ENCODE data around the gene SUPT6H. TPM values are rescaled to one million over a fixed set of nuclear protein-coding genes. Genes with fewer than 3 reads are reported as not detected.

Gene SUPT6H
- total and polyA plus RNA-seq, 9 of the 15 experiments (the other 6 are each of a cell fraction or from before 2014, with no cell fraction given), result 1.7 to 77.7 (median 49.2) TPM

- TF ChIP-seq STAT6 (CRISPR knock-in tag; IDR thresholded peaks at IDR 0.05) (peak; percentile 62; the same call in 1 of the 2 replicates), PRPF4 (IDR thresholded peaks at IDR 0.05; ENCODE audit: insufficient read depth, low read depth, low read length, poor library complexity, severe bottlenecking) (no peak), MLX (CRISPR knock-in tag; conservative IDR thresholded peaks at IDR 0.05) (peak in 1 of 2 experiments; percentile 47; a peak in 2 of 4 replicates), CHD7 (IDR thresholded peaks at IDR 0.05; ENCODE audit: low read depth, low read length) (peak; percentile 34), UBTF (IDR thresholded peaks at IDR 0.05; ENCODE audit: borderline replicate concordance in 1 of 2, low read depth in 2 of 2, low read length in 2 of 2) (no peak), ZSCAN29 (IDR thresholded peaks at IDR 0.05) (peak; percentile 50; the same call in 1 of the 2 replicates), NR0B1 (IDR thresholded peaks at IDR 0.05; ENCODE audit: partially characterized antibody) (no peak)
Observed at GRCh38 chr17:28725166-28725659, 63.2 kb downstream of the SUPT6H start (continued).

All from K562 (cell line).